GM19452 (cell line): ENCODE measurements around the gene LCE6A.

ENCODE experiments used
- ATAC-seq: cut with Tn5 transposase; IDR thresholded peaks from one replicate; pipeline ENCODE4 v1.9.1; 2021; ENCODE audit not compliant: unreplicated experiment

LCE6A gene

DNA sequence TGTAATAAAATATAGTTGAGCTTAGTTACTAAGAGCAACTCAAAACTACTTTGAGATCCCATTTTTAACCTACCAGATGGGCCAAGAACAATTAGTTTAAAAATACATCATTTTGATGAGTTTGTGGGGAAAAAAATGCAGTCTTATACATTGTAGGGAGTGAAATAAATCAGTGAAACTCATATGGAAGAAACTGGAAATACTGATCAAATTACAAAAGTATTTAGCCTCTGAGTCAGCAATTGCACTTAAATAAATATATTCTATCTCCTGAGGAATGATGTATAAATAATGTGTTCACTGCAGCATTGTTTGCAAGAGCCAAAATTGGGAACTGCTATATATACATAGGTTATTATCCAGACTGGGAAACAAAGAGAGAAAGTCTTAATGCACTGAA lies 30.8 kb downstream of the LCE6A start:
- ATAC-seq, result no peak

GRCh38 chr1:152876827-152877226 lies 34.2 kb downstream of the LCE6A start:
- no peak for ATAC-seq

GRCh38 chr1:152878042-152878441 lies 35.4 kb downstream of the LCE6A start, which contains the start of gene SMCP:
Gene SMCP (plus strand): TSS chr1:152878322. CDS start chr1:152884423, 6,101 bp downstream.
- no peak for ATAC-seq

GRCh38 chr1:152879559-152880198 lies 37.0 kb downstream of the LCE6A start:
- ATAC-seq, result no peak

- no peak for ATAC-seq
Measured at GRCh38 chr1:152880316-152880715, 37.7 kb downstream of the LCE6A start.

GRCh38 chr1:152880907-152881306 lies 38.3 kb downstream of the LCE6A start:
- ATAC-seq, result no peak

DNA sequence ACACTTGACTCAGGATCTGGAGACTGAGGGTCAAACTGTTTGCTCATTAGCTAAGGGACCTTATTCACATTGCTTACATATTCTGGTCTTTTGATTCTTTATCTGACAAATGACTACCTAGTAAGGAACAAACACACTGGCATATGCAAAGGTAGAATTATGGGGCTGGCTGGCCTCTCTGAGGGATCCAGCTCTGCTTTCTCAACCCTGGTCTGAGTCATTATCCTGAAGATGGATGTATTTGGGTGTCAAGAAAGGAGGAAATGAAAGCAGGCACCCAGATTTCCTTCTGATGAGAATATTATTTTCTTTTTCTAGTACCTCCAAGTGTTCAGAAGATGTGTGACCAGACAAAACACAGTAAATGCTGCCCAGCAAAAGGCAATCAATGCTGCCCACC lies 41.4 kb downstream of the LCE6A start:
- no peak for ATAC-seq

GRCh38 chr1:152884506-152884905 lies 41.9 kb downstream of the LCE6A start:
- ATAC-seq, result no peak

- ATAC-seq, result no peak
Measured at GRCh38 chr1:152884966-152885624, 42.4 kb downstream of the LCE6A start.

DNA sequence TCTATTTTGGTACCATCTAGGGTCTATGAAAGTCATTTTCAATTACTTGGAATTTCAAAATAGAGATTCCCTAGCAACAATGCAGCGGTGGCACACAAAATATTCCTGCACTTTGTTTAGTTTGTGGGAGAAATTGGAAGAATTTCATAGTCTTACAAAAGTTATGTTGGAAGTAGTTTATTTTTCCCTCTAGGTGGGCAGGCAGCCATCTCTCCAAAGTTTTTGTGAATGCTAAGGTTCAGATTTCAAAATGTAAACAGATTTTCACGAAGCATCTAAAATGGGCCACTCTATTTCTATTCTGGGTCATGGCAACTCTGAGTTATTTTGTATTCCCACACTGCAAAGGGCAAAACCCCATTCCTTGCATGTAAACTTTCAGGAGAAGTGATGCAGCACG lies 43.4 kb downstream of the LCE6A start:
- no peak for ATAC-seq

- no peak for ATAC-seq
Measured at GRCh38 chr1:152886758-152887409, 44.2 kb downstream of the LCE6A start.

GRCh38 chr1:152888126-152888525 lies 45.5 kb downstream of the LCE6A start:
- no peak for ATAC-seq
